Measurements from ENCODE around the gene TCERG1. TPM values are rescaled to one million over a fixed set of nuclear protein-coding genes. Genes with fewer than 3 reads are reported as not detected.

Gene TCERG1
- total RNA-seq, 1 donor, result 42.0 TPM

GRCh38 chr5:146419696-146420095, 27.4 kb upstream of the TCERG1 start:
- H3K4me3 ChIP-seq (ENCODE audit: insufficient read depth, low read length), result no peak overlapping the region
- H3K27ac ChIP-seq (ENCODE audit: low read depth, low read length), result no peak overlapping the region
- no peak overlapping the region for H2AFZ ChIP-seq (ENCODE audit: low read length)
- DNase-seq (ENCODE audit: insufficient read length, low spot score, missing footprints), result no peak
- H3K36me3 ChIP-seq (ENCODE audit: insufficient read depth, low read length), result no peaks in the 10 kb centered on the region
- TF ChIP-seq CTCF (IDR thresholded peaks at IDR 0.05; ENCODE audit: extremely low read depth, low read depth, low read length), result no peak
- H3K27me3 ChIP-seq (ENCODE audit: insufficient read depth, low read length), result peaks cover 12% of the 10 kb centered on the region
- H3K4me1 ChIP-seq (ENCODE audit: insufficient read depth, low read length), result no peaks in the 10 kb centered on the region
- H3K9me3 ChIP-seq (ENCODE audit: low read depth, low read length), result no peaks in the 10 kb centered on the region
- H3K79me2 ChIP-seq (ENCODE audit: insufficient read depth, low read length), result no peaks in the 10 kb centered on the region
- no peaks in the 10 kb centered on the region for H4K20me1 ChIP-seq (ENCODE audit: insufficient read depth, low read length)
- no peak overlapping the region for H3K4me2 ChIP-seq (ENCODE audit: insufficient read depth, low read length)

GRCh38 chr5:146425023-146425422, 22.1 kb upstream of the TCERG1 start:
- TF ChIP-seq CTCF (IDR thresholded peaks at IDR 0.05; ENCODE audit: extremely low read depth, low read depth, low read length), result no peak

GRCh38 chr5:146426305-146426704, 20.8 kb upstream of the TCERG1 start:
- no peak overlapping the region for H2AFZ ChIP-seq (ENCODE audit: low read length)
- H3K36me3 ChIP-seq (ENCODE audit: insufficient read depth, low read length), result no peaks in the 10 kb centered on the region
- no peaks in the 10 kb centered on the region for H3K4me1 ChIP-seq (ENCODE audit: insufficient read depth, low read length)
- no peak overlapping the region for H3K27ac ChIP-seq (ENCODE audit: low read depth, low read length)
- no peaks in the 10 kb centered on the region for H3K9me3 ChIP-seq (ENCODE audit: low read depth, low read length)
- no peaks in the 10 kb centered on the region for H3K79me2 ChIP-seq (ENCODE audit: insufficient read depth, low read length)
- H3K4me2 ChIP-seq (ENCODE audit: insufficient read depth, low read length), result no peak overlapping the region
- no peak for DNase-seq (ENCODE audit: insufficient read length, low spot score, missing footprints)
- H3K4me3 ChIP-seq (ENCODE audit: insufficient read depth, low read length), result no peak overlapping the region
- H4K20me1 ChIP-seq (ENCODE audit: insufficient read depth, low read length), result no peaks in the 10 kb centered on the region
- peaks cover 12% of the 10 kb centered on the region for H3K27me3 ChIP-seq (ENCODE audit: insufficient read depth, low read length)
- no peak for TF ChIP-seq CTCF (IDR thresholded peaks at IDR 0.05; ENCODE audit: extremely low read depth, low read depth, low read length)

More at GRCh38 chr5:146425023-146425422, 22.1 kb upstream of the TCERG1 start:
- no peak overlapping the region for H3K27ac ChIP-seq (ENCODE audit: low read depth, low read length)
- no peak overlapping the region for H3K4me3 ChIP-seq (ENCODE audit: insufficient read depth, low read length)
- no peaks in the 10 kb centered on the region for H3K36me3 ChIP-seq (ENCODE audit: insufficient read depth, low read length)
- H3K4me2 ChIP-seq (ENCODE audit: insufficient read depth, low read length), result no peak overlapping the region
- no peak overlapping the region for H2AFZ ChIP-seq (ENCODE audit: low read length)
- no peak for DNase-seq (ENCODE audit: insufficient read length, low spot score, missing footprints)
- H3K79me2 ChIP-seq (ENCODE audit: insufficient read depth, low read length), result no peaks in the 10 kb centered on the region
- H3K9me3 ChIP-seq (ENCODE audit: low read depth, low read length), result no peaks in the 10 kb centered on the region
- no peaks in the 10 kb centered on the region for H4K20me1 ChIP-seq (ENCODE audit: insufficient read depth, low read length)
- H3K27me3 ChIP-seq (ENCODE audit: insufficient read depth, low read length), result peaks cover 12% of the 10 kb centered on the region
- H3K4me1 ChIP-seq (ENCODE audit: insufficient read depth, low read length), result no peaks in the 10 kb centered on the region

GRCh38 chr5:146426853-146427618, 20.1 kb upstream of the TCERG1 start:
- Histone ChIP-seq H3K79me2 (ENCODE audit: insufficient read depth, low read length) (no peaks in the 10 kb centered on the region), H3K4me1 (ENCODE audit: insufficient read depth, low read length) (no peaks in the 10 kb centered on the region), H2AFZ (ENCODE audit: low read length) (no peak overlapping the region), H3K27ac (ENCODE audit: low read depth, low read length) (no peak overlapping the region), H4K20me1 (ENCODE audit: insufficient read depth, low read length) (no peaks in the 10 kb centered on the region), H3K4me2 (ENCODE audit: insufficient read depth, low read length) (no peak overlapping the region), H3K36me3 (ENCODE audit: insufficient read depth, low read length) (no peaks in the 10 kb centered on the region), H3K4me3 (ENCODE audit: insufficient read depth, low read length) (no peak overlapping the region), H3K27me3 (ENCODE audit: insufficient read depth, low read length) (peaks cover 12% of the 10 kb centered on the region), H3K9me3 (ENCODE audit: low read depth, low read length) (no peaks in the 10 kb centered on the region)
- TF ChIP-seq CTCF (IDR thresholded peaks at IDR 0.05; ENCODE audit: extremely low read depth, low read depth, low read length), result peak; percentile 70
- DNase-seq (ENCODE audit: insufficient read length, low spot score, missing footprints), result peak; percentile 86
